Karpas-422 (cell line): ENCODE data around the gene RAB11FIP3. TPM values are rescaled to one million over a fixed set of nuclear protein-coding genes. Genes with fewer than 3 reads are reported as not detected.

Source experiments
- DNase-seq: peaks from one replicate; pipeline ENCODE4 v3.0.0-alpha.2; 2015
- H2AFZ ChIP-seq: fragments of 200-600 bp; sonication (generic); 2 replicates; pipeline ENCODE4 v1.6.1; 2014; ENCODE audit warnings: antibody characterized with exemption, low read length, mixed read lengths
- H3K27ac ChIP-seq: fragments of 200-600 bp; sonication (generic); 2 replicates; pipeline ENCODE4 v1.5.1; 2014; ENCODE audit warnings: mild to moderate bottlenecking, low read length, moderate library complexity
- H3K27me3 ChIP-seq: fragments of 200-600 bp; sonication (generic); 2 replicates; pipeline ENCODE4 v1.6.1; 2014; ENCODE audit warnings: low read length, mixed read lengths
- H3K36me3 ChIP-seq: fragments of 200-600 bp; sonication (generic); 2 replicates; pipeline ENCODE4 v1.6.1; 2014; ENCODE audit warnings: low read length, mixed read lengths; ENCODE audit not compliant: insufficient read depth
- H3K4me1 ChIP-seq: fragments of 200-600 bp; sonication (generic); 2 replicates; pipeline ENCODE4 v1.6.1; 2014; ENCODE audit warnings: mild to moderate bottlenecking, low read length, mixed read lengths
- H3K4me2 ChIP-seq: fragments of 200-600 bp; sonication (generic); 2 replicates; pipeline ENCODE4 v1.6.1; 2014; ENCODE audit warnings: low read length, low read depth, mild to moderate bottlenecking; ENCODE audit not compliant: poor library complexity, severe bottlenecking
- H3K4me3 ChIP-seq: fragments of 200-600 bp; sonication (generic); 2 replicates; pipeline ENCODE4 v1.5.1; 2014; ENCODE audit warnings: mild to moderate bottlenecking, antibody characterized with exemption, low read length, mixed read lengths
- H3K79me2 ChIP-seq: fragments of 200-600 bp; sonication (generic); 2 replicates; pipeline ENCODE4 v1.6.1; 2014; ENCODE audit warnings: mild to moderate bottlenecking, low read length, mixed read lengths
- H3K9ac ChIP-seq: fragments of 200-600 bp; sonication (generic); 2 replicates; pipeline ENCODE4 v1.6.0; 2014; ENCODE audit warnings: low read length
- H3K9me2 ChIP-seq: fragments of 200-600 bp; sonication (generic), shearing (Covaris generic); replicated peaks from 2 replicates; pipeline ENCODE4 v1.6.0; 2014; ENCODE audit warnings: mild to moderate bottlenecking, low read length, moderate library complexity; ENCODE audit not compliant: insufficient read depth
- H3K9me3 ChIP-seq: fragments of 300-700, 200-600 bp; sonication (generic); 2 replicates; pipeline ENCODE4 v1.6.1; 2014; ENCODE audit warnings: low read length, mixed read lengths
- H4K20me1 ChIP-seq: fragments of 200-600 bp; sonication (generic); 2 replicates; pipeline ENCODE4 v1.6.1; 2014; ENCODE audit warnings: mild to moderate bottlenecking, antibody characterized with exemption, low read length, low read depth; ENCODE audit not compliant: insufficient read depth
- total RNA-seq: library from RNA; depleted of rRNA; stranded (reverse); fragments of >200 nt; shearing (Covaris generic); gene quantifications from 2 replicates; pipeline ENCODE4 v1.2.3, GENCODE V29; 2014; ENCODE audit warnings: low replicate concordance

Gene RAB11FIP3
- total RNA-seq, 1 experiment from 2014 or later: 6.0 TPM

- Histone ChIP-seq H2AFZ (no peak overlapping the region), H3K27ac (peak overlapping the region; percentile 69)
Observed at GRCh38 chr16:525520-526180, 100.2 kb downstream of the RAB11FIP3 start.

GRCh38 chr16:526181-527014 lies 100.9 kb downstream of the RAB11FIP3 start:
- Histone ChIP-seq H3K4me3 (peak overlapping the region; percentile 78), H3K79me2 (peaks cover 46% of the 10 kb centered on the region), H3K27ac (peak overlapping the region; percentile 69), H3K4me2 (peak overlapping the region; percentile 91), H3K9me2 (no peaks in the 10 kb centered on the region), H3K27me3 (no peaks in the 10 kb centered on the region), H3K9me3 (no peaks in the 10 kb centered on the region), H3K4me1 (peaks cover 25% of the 10 kb centered on the region), H4K20me1 (peaks cover 20% of the 10 kb centered on the region), H3K9ac (peak overlapping the region; percentile 99), H2AFZ (peak overlapping the region; percentile 26; the same call in 1 of the 2 replicates), H3K36me3 (no peaks in the 10 kb centered on the region)
- DNase-seq: peak; percentile 70

More at GRCh38 chr16:525520-526180, 100.2 kb downstream of the RAB11FIP3 start:
- peak overlapping the region; percentile 99 for H3K9ac ChIP-seq
- no peaks in the 10 kb centered on the region for H3K36me3 ChIP-seq
- H3K79me2 ChIP-seq: peaks cover 39% of the 10 kb centered on the region
- peaks cover 25% of the 10 kb centered on the region for H3K4me1 ChIP-seq
- peak overlapping the region; percentile 78 for H3K4me3 ChIP-seq
- H4K20me1 ChIP-seq: peaks cover 17% of the 10 kb centered on the region
- no peaks in the 10 kb centered on the region for H3K9me2 ChIP-seq
- H3K4me2 ChIP-seq: peak overlapping the region; percentile 91
- no peak for DNase-seq
- H3K9me3 ChIP-seq: no peaks in the 10 kb centered on the region
- no peaks in the 10 kb centered on the region for H3K27me3 ChIP-seq

GRCh38 chr16:527015-527903 lies 101.8 kb downstream of the RAB11FIP3 start, which contains the start of gene CAPN15:
CAPN15 (plus strand) TSS chr16:527712; CDS start chr16:546839, 19,127 bp downstream.
- peak within 1 kb of the TSS; percentile 69 for H3K27ac ChIP-seq
- H3K9me3 ChIP-seq: no peaks in the 10 kb centered on the region
- H3K4me3 ChIP-seq: peak within 1 kb of the TSS; percentile 91
- H3K4me1 ChIP-seq: peaks cover 25% of the 10 kb centered on the region
- no peaks in the 10 kb centered on the region for H3K27me3 ChIP-seq
- H3K9me2 ChIP-seq: no peaks in the 10 kb centered on the region
- H3K9ac ChIP-seq: peak within 1 kb of the TSS; percentile 99
- peaks cover 55% of the 10 kb centered on the region for H3K79me2 ChIP-seq
- no peaks in the 10 kb centered on the region for H3K36me3 ChIP-seq
- peak; percentile 96 for DNase-seq
- H2AFZ ChIP-seq: peak within 1 kb of the TSS; percentile 26; the same call in 1 of the 2 replicates
- peak within 1 kb of the TSS; percentile 91 for H3K4me2 ChIP-seq
- peaks cover 20% of the 10 kb centered on the region for H4K20me1 ChIP-seq

DNA sequence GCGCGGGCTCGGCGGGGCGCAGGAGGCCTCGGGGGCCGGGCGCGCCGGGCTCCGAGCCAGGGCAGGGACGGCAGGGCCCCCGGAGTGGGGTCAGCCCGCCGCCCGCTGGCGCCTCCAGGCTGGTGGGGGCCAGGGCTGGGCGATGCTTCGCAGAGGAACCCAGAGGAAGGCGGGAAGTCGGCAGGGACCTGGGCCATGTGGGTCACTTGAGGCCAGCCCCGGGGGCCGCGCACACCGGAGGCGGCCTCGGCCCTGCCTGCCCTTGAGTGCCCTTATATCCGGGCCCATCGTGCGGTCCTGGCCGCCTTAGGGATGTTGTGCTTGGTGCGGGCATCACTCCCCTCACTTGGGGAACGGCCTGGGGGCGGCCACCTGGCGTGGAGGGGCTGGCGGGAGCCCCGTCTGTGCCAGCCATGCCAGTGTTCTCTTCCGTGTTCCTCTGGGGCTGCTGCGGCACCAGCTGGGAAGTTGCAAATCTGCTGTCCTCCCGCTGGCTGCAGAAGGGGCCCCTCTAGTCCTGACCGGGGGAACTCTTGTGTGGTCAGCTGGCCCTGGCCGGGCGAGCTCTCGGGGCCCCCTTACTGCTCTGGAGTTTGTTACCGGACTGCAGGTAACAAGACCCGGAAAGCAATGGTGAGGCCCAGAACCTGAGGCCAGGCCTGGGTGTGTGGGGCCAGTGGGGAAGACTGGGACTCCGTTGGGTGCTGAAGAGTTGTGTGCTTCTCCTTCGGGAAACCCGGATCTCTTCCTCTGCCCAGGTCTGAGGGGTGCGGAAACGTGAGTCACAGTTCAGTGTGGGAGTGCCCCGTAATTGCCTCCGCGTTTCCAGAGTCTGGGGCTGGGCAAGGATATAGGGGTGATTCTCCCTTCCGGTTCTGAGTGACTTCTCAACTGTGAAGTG lies 102.9 kb downstream of the RAB11FIP3 start:
- H2AFZ ChIP-seq: no peak overlapping the region
- H3K9ac ChIP-seq: peak overlapping the region; percentile 92

DNA sequence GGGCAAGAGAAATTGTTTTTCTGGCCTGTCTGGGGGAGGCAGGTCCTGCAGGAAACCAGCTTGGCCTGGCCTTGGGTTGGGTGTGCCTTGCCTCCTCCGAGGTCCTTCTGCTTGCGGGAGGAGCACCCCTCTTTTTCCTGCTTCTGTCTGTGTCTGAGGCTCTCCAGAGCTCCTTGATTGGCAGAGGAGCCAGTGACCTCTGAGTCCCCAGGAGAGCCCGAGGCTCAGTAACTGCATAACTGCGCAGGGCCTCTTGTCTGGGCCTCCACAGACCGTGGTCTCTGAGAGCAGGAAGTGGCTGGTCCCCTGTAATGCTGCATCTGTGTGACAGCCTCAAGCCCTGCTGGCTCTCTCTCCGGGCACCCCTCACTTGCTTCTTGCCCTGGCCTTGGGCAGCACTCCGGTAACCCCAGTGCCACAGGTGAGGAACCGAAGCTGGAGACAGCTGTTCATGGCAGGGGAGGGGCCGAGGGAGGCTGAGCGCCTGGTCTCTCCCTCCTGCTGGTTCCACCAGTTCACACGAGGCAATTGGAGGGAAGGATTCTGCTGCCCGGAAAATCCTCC lies 103.6 kb downstream of the RAB11FIP3 start:
- H2AFZ ChIP-seq: no peak overlapping the region
- H4K20me1 ChIP-seq: peaks cover 26% of the 10 kb centered on the region
- no peaks in the 10 kb centered on the region for H3K27me3 ChIP-seq
- H3K79me2 ChIP-seq: peaks cover 66% of the 10 kb centered on the region
- no peaks in the 10 kb centered on the region for H3K9me3 ChIP-seq
- peak overlapping the region; percentile 57 for H3K27ac ChIP-seq
- peak; percentile 57 for DNase-seq
- H3K9me2 ChIP-seq: no peaks in the 10 kb centered on the region
- H3K9ac ChIP-seq: peak overlapping the region; percentile 92
- peaks cover 25% of the 10 kb centered on the region for H3K4me1 ChIP-seq
- H3K4me3 ChIP-seq: peak overlapping the region; percentile 91
- H3K36me3 ChIP-seq: no peaks in the 10 kb centered on the region
- peak overlapping the region; percentile 82 for H3K4me2 ChIP-seq

More for the DNA sequence above, 102.9 kb downstream of the RAB11FIP3 start:
- Histone ChIP-seq H3K4me2 (peak overlapping the region; percentile 82), H3K4me1 (peaks cover 25% of the 10 kb centered on the region), H3K9me3 (no peaks in the 10 kb centered on the region), H3K27ac (peak overlapping the region; percentile 57), H3K27me3 (no peaks in the 10 kb centered on the region), H3K4me3 (peak overlapping the region; percentile 91), H4K20me1 (peaks cover 23% of the 10 kb centered on the region), H3K79me2 (peaks cover 59% of the 10 kb centered on the region), H3K9me2 (no peaks in the 10 kb centered on the region), H3K36me3 (no peaks in the 10 kb centered on the region)
- peak; percentile 69 for DNase-seq

GRCh38 chr16:530111-530817 lies 104.8 kb downstream of the RAB11FIP3 start:
- H3K27me3 ChIP-seq: no peaks in the 10 kb centered on the region
- H3K4me3 ChIP-seq: no peak overlapping the region
- no peak overlapping the region for H3K9ac ChIP-seq
- H4K20me1 ChIP-seq: peaks cover 26% of the 10 kb centered on the region
- no peak overlapping the region for H3K4me2 ChIP-seq
- no peaks in the 10 kb centered on the region for H3K36me3 ChIP-seq
- DNase-seq: no peak
- no peak overlapping the region for H2AFZ ChIP-seq
- H3K9me3 ChIP-seq: no peaks in the 10 kb centered on the region
- H3K9me2 ChIP-seq: no peaks in the 10 kb centered on the region
- H3K79me2 ChIP-seq: peaks cover 78% of the 10 kb centered on the region
- no peak overlapping the region for H3K27ac ChIP-seq
- peaks cover 25% of the 10 kb centered on the region for H3K4me1 ChIP-seq
